Spleen (tissue), 7 donors: ENCODE measurements around the gene ANTXR2.

Source experiments
- CTCF ChIP-seq, 11 experiments: fragments of 200-600 bp in 7 of 11; fragments of 450-650 bp in 4 of 11; sonication (generic) in 4 of 11; IDR thresholded peaks in 8 of 11; conservative IDR thresholded peaks in 3 of 11; 1 replicate in 7 of 11; 2 replicates in 4 of 11; pipeline versions ENCODE4 v1.4.0 to v1.8.0; 2016 to 2021; ENCODE audit warnings: antibody characterized with exemption in 11 of 11, inconsistent platforms in 4 of 11, mild to moderate bottlenecking in 1 of 11
- POLR2A ChIP-seq, 3 donors: fragments of 450-650 bp; IDR thresholded peaks; one replicate each; pipeline ENCODE4 v1.5.1; 2017; ENCODE audit warnings: antibody characterized with exemption in 3 of 3, mild to moderate bottlenecking in 1 of 3
- donor health status: DM: no; HTN: no; CAD: no; lungs with moderate emphysema.
- donor health status: DM: no; HTN: no; CAD: no.
- donor health status: DM: no; HTN: no; CAD: no.

GRCh38 chr4:80008351-80008750 lies 64.7 kb downstream of the ANTXR2 start:
- TF ChIP-seq POLR2A (IDR thresholded peaks at IDR 0.05) (no peak), CTCF (IDR thresholded peaks at IDR 0.05 in 8 of 11, conservative IDR thresholded peaks at IDR 0.05 in 3 of 11) (no peak)
